ENCODE results near the gene LIMK2. TPM values are rescaled to one million over a fixed set of nuclear protein-coding genes. Genes with fewer than 3 reads are reported as not detected.

LIMK2 gene
- total RNA-seq, 1 donor from 2014 or later: 248 TPM

GRCh38 chr22:31227186-31227585 lies 15.1 kb downstream of the LIMK2 start:
- DNase-seq (ENCODE audit: low spot score): no peak
- no peak overlapping the region for H3K4me3 Mint-ChIP-seq (ENCODE audit: unreplicated experiment)
- H3K4me1 Mint-ChIP-seq (ENCODE audit: unreplicated experiment): peaks cover 71% of the 10 kb centered on the region
- H3K27me3 Mint-ChIP-seq (ENCODE audit: unreplicated experiment): peaks cover 4% of the 10 kb centered on the region
- TF ChIP-seq, protein P1, sequence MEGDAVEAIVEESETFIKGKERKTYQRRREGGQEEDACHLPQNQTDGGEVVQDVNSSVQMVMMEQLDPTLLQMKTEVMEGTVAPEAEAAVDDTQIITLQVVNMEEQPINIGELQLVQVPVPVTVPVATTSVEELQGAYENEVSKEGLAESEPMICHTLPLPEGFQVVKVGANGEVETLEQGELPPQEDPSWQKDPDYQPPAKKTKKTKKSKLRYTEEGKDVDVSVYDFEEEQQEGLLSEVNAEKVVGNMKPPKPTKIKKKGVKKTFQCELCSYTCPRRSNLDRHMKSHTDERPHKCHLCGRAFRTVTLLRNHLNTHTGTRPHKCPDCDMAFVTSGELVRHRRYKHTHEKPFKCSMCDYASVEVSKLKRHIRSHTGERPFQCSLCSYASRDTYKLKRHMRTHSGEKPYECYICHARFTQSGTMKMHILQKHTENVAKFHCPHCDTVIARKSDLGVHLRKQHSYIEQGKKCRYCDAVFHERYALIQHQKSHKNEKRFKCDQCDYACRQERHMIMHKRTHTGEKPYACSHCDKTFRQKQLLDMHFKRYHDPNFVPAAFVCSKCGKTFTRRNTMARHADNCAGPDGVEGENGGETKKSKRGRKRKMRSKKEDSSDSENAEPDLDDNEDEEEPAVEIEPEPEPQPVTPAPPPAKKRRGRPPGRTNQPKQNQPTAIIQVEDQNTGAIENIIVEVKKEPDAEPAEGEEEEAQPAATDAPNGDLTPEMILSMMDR (IDR thresholded peaks at IDR 0.05; ENCODE audit: unreplicated experiment): no peak
- no peaks in the 10 kb centered on the region for H3K9me3 Mint-ChIP-seq (ENCODE audit: unreplicated experiment)
- H3K36me3 Mint-ChIP-seq (ENCODE audit: low read depth, unreplicated experiment): peaks cover 37% of the 10 kb centered on the region
- H3K27ac Mint-ChIP-seq (ENCODE audit: unreplicated experiment): no peak overlapping the region

GRCh38 chr22:31229402-31230079 lies 17.4 kb downstream of the LIMK2 start:
- DNase-seq (ENCODE audit: low spot score): no peak
- no peaks in the 10 kb centered on the region for H3K9me3 Mint-ChIP-seq (ENCODE audit: unreplicated experiment)
- peak overlapping the region; percentile 88 for H3K27ac Mint-ChIP-seq (ENCODE audit: unreplicated experiment)
- peak overlapping the region; percentile 57 for H3K4me3 Mint-ChIP-seq (ENCODE audit: unreplicated experiment)
- TF ChIP-seq, protein P1 (IDR thresholded peaks at IDR 0.05; ENCODE audit: unreplicated experiment): no peak
- peaks cover 8% of the 10 kb centered on the region for H3K27me3 Mint-ChIP-seq (ENCODE audit: unreplicated experiment)
- H3K36me3 Mint-ChIP-seq (ENCODE audit: low read depth, unreplicated experiment): peaks cover 43% of the 10 kb centered on the region
- H3K4me1 Mint-ChIP-seq (ENCODE audit: unreplicated experiment): peaks cover 73% of the 10 kb centered on the region

DNA sequence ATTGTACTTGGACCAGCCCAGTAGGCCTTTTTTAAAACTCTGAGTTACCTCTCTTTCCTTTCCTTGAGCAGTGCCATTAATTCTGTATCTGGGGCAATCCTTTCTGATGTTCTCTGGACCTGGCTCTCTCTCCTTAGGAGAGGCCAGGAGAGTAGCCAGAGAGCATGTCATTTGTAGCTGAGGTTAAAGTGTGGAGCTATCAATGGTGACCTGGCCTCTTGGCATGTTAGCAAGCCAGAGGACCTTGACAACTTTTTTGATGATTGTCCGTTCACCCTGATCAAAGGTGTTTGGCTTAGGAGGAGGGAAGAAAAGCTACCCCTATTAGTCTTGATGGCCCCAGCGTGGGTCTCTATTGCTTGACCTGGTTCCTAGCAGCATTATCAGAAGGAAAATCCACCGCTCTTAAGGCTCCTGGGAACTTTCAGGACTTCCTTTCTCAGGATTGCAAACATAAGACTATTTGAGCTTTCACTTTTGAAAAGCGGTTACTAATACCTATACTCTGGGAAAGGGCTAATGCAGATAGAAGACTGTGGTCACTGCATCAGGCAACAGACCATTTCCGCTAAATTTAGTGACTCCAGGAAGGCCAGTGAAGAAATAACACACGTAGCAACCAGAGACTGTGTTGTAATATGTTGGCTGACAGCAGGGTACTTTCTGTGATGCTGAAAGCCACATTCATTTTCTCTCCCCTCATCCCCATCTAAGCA lies 18.2 kb downstream of the LIMK2 start:
- Mint-ChIP-seq H3K27ac (ENCODE audit: unreplicated experiment) (peak overlapping the region; percentile 88), H3K4me1 (ENCODE audit: unreplicated experiment) (peaks cover 80% of the 10 kb centered on the region), H3K9me3 (ENCODE audit: unreplicated experiment) (no peaks in the 10 kb centered on the region), H3K36me3 (ENCODE audit: low read depth, unreplicated experiment) (peaks cover 47% of the 10 kb centered on the region), H3K27me3 (ENCODE audit: unreplicated experiment) (peaks cover 10% of the 10 kb centered on the region), H3K4me3 (ENCODE audit: unreplicated experiment) (peak overlapping the region; percentile 53)
- TF ChIP-seq, protein P1 (IDR thresholded peaks at IDR 0.05; ENCODE audit: unreplicated experiment): no peak
- no peak for DNase-seq (ENCODE audit: low spot score)

DNA sequence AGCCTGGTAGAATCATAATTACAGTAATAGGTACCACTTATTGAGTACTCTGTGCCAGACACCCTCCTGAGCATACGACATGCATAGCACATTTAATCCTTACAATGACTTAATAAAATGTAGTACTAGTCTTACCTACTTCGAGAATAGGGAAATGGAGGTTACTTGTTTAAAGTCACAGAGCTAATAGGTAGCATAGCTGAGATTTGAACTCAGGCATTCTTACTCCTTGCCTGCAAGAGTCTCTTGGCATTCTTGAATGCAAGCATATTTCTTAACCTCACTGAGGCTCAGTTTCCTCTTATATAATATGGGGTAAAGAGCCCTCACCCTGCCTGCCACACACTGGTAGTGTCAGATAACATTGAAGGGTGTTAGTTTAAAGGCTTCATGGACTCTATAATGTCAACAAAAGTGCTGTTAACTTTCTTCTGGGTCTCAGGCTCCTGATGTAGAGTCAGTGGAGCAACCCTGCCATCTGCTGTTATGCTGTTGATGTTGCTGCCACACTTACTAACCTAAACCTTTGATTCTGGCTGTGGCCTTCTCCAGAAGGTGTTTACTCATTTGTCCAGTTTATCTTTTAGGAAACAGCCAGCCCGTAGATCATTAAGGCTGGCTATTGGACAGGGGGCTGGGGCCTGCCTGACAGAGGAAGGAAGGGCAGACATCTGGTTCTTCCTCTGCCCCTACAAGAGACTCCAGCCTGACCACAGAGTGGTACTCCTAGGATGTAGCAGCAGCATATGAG lies 18.9 kb downstream of the LIMK2 start:
- Mint-ChIP-seq H3K4me1 (ENCODE audit: unreplicated experiment) (peaks cover 77% of the 10 kb centered on the region), H3K4me3 (ENCODE audit: unreplicated experiment) (peak overlapping the region; percentile 64), H3K27me3 (ENCODE audit: unreplicated experiment) (peaks cover 10% of the 10 kb centered on the region), H3K36me3 (ENCODE audit: low read depth, unreplicated experiment) (peaks cover 47% of the 10 kb centered on the region), H3K9me3 (ENCODE audit: unreplicated experiment) (no peaks in the 10 kb centered on the region), H3K27ac (ENCODE audit: unreplicated experiment) (peak overlapping the region; percentile 59)
- DNase-seq (ENCODE audit: low spot score): peak; percentile 44
- TF ChIP-seq, protein P1 (IDR thresholded peaks at IDR 0.05; ENCODE audit: unreplicated experiment): no peak
